Smooth muscle cell of the brain vasculature (primary cell): Measurements from ENCODE around the gene EFEMP2.

Experiments used
- DNase-seq: peaks from one replicate; pipeline ENCODE4 v3.0.0-alpha.2; 2012; ENCODE audit warnings: low read depth, low spot score

The EFEMP2 gene

DNA sequence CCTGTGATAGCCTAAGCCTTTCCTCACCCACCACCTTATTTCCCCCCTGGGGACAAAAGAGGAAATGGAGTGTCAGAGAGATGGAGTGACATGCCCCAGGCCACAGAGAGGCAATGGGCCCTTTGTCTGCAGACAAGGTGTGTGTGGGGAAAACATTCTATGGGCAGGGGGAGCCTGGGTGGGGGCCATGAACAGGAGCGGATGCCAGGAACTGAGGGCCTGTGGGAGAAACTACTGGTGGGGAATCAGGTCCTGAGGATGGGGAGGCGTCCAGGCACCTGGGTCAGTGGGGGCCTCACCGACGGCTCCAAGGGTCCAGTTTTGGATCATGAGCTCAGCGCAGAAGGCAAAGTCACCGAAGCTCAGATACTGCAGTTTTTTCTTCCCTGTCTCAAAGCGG is 12.6 kb upstream of the EFEMP2 start:
- DNase-seq = no peak

DNA sequence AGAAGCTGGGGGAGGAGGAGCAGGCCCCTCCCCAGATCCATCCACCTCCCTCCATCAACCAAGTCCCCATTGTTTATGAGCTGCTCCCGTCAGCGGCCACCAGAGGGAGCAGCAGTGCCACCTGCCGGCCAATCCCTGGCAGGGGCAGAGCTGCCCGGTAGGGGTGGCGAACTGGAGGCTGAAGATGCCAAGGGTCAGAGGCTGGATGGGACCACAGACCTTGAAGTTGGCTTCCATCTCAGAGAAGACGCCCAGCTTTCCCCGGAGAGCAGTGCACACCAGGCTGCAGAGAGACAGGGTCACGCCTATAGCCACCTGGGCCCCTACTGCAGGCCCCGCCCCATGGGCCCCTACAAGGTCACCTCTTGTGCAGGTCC is 12.1 kb upstream of the EFEMP2 start:
- no peak for DNase-seq

DNA sequence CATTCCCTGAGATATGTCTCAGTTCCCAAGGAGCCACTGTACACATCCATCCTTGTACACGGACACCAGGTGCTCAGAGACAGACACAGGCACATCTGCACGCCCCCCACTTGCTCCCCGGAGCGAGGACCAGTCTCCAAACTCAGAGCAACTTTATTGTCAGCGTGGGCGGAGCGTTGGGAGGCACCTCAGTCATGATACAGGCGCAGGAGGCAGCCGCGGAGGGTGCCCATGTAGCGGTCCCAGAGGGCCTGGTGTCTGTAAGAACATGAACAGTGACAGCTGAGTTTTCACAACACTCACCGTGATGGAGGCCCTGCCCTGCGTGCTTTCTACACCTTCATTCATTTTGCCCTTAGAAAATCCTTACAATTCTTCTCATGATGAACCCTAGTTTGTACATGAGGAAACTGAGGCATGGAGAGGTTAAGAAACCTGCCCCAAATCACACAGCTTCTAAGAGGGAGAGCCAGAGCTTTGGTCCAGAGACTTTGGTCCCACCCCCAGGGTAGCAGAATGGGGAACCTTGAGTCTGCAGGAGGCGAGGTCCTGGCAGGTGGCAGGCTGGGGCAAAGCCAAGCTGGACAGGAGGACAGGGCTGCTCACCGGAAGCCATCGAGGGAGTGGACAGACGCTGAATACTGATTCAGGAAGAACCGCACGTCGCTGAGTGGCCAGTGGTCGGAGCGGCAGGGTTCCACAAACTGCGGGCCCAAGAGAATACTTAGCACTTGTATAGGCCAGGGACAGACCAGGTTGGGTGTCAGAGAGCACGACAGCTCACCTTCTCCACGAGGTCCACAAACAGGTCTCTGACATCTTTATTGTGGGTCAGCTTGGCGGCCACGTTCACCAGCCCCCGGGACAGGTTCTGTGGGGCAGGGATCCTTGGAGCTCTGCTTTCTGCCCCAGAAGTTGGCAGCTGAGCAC is 11.5 kb upstream of the EFEMP2 start:
- no peak for DNase-seq

- DNase-seq = no peak
Measured at GRCh38 chr11:65883058-65883761, 10.6 kb upstream of the EFEMP2 start.

- DNase-seq = no peak
Measured at GRCh38 chr11:65882120-65883057, 9.8 kb upstream of the EFEMP2 start.

DNA sequence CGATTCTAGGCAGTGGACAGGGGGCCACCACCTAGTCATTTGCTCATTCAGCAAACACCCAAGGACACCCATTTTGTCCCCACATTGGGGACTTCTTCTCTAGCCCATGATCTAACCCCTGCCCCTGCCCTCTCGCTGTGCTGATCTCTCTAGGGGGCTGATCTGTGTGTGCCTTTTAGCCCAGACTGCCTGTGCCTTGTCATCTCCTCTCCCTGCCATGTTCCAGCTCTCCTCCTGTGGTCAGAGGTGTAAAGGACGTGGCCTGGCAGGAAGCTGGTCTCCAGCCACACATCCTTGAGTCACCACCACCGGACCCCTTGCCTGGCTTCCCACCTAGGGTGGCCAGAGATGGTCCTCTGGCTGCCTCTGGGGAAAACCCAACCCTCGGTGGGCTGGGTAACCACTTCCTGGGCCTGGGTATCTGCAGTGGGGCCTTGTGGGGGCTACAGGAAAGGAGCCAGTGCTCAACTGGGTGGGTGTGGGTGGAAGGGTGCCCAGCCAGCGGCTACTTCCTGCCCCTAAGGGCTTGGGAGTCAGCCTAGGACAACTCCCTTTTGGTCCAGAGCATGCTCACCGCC is 8.3 kb upstream of the EFEMP2 start:
- no peak for DNase-seq

GRCh38 chr11:65880027-65880426 is 7.4 kb upstream of the EFEMP2 start:
- DNase-seq = no peak

DNA sequence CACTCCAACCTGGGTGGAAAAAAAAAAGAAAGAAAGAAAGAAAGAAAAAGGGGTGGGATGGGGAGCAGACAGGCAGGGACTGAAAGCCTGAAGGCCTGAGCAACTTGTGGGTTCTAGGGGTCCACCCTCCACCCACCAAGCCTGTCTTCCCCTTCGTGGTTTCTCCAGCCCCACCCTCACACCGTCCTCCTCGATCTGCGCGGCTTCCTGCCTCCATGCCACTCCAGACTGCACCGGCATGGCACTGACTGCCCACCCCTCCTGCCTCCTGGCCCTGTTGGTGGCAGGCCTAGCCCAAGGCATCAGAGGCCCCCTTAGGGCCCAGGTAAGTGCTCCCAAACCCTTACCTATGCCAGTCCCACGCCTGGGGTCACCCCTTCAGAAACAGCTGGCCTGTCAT is 7.0 kb upstream of the EFEMP2 start, which contains the start of gene CTSW:
TSS of gene CTSW (plus strand) at position 221 of the 400 bp plus-strand sequence. CDS start at position 239, 18 bp downstream.
- no peak for DNase-seq

DNA sequence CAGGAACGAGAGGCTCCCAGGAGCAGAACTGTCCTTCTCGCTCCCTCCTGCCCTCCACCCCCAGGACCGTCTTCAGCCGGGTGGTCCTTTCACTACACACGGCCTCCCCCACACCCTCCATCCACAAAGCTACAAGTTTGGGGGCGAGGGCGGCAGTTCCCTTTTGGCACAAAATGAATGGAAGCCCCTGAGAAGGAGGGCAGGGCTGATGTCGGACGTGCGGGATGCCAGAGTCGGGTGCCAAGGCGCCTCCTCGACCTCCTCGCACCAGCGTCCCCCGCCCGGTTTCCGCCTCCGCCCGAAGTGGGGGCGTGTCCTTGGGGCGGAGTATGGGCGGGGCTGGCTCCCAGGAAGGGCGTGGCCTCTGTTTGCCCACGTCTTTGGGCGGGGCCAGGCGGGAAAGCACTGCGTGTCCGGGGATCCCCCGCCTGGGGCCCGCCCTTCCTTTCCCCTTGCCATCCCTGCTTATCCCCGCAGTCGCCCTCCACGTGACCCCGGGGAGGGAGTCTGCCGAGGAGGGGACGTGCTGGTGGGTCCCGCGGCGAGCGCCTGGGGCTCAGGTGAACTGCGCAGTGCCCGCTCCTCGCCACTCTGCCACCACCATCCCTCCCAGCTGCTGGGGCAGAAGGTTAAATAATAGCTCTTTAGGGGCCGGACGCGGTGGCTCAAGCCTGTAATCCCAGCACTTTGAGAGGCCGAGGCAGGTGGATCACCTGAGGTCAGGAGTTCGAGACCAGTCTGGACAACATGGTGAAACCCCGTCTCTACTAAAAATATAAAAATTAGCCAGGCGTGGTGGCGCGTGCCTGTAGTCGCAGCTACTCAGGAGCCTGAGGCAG is 937 bp upstream of the EFEMP2 start:
- DNase-seq = no peak

GRCh38 chr11:65871811-65872548 is 620 bp downstream of the EFEMP2 start:
- DNase-seq = no peak

GRCh38 chr11:65870706-65871681 is 1.6 kb downstream of the EFEMP2 start:
- DNase-seq = no peak

DNA sequence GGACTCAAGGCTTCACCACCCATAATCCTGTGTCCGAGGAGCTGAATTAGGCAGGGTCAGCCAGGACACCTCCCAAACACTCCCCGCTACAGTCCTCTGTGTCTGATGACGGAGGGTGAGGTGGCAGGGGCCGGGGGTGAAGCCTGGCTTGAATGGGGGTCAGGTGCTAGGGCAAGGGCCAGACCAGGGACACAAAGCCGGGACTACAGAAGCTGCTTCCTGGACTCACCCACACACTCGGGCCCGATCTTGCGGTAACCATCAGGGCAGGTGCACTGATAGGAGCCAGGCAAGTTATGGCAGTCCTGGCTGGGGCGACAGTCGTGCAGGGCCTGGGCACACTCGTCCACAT is 2.3 kb downstream of the EFEMP2 start:
- no peak for DNase-seq

DNA sequence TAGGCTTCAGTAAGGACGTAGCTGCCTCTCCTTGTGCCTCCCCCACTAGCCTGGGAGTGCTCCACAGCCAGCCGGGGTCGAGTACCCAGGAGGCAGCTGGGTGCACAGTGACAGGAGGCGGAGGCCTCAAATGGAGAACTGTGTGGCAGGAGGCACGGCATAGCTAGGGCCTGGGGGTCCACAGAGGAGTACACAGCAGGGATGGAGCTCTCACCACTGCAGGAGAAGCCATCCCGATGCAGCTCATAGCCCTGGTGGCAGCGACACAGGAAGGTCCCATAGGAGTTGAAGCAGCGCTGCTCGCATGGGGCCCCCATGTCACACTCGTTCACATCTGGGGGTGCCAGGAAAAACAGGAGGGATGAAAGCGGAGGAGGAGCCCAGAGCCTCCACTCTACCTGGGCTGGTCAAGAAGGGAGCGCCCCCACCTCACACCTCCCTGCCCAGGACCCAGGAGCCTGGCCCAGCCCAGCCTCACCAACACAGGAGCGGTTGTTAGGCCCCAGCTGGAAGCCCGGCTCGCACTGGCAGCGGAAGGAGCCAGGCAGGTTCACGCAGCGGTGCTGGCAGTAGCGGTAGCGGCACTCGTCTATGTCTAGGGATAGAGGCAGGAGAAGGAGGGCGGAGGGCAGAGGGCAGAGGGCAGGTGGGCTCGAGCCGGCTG is 2.8 kb downstream of the EFEMP2 start:
- no peak for DNase-seq

DNA sequence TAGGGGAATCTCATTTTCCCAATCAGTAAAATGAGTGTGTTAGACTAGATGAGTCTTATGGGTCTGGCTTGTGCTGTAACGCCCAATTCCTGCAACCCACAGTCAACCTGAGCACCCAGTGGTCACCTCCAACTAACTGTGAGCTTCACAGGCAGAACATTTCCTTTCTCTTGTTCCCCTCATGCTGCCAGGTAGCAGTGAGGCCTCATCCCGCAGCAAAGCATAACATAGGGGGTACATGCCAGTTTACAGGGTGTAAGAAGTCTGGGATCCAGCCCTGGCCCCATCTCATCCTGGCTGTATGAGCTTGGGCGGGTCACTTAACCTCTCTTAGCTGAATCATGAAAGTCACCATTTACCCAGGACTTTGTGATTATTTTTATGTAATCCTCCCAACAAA is 3.7 kb downstream of the EFEMP2 start:
- DNase-seq = no peak

DNA sequence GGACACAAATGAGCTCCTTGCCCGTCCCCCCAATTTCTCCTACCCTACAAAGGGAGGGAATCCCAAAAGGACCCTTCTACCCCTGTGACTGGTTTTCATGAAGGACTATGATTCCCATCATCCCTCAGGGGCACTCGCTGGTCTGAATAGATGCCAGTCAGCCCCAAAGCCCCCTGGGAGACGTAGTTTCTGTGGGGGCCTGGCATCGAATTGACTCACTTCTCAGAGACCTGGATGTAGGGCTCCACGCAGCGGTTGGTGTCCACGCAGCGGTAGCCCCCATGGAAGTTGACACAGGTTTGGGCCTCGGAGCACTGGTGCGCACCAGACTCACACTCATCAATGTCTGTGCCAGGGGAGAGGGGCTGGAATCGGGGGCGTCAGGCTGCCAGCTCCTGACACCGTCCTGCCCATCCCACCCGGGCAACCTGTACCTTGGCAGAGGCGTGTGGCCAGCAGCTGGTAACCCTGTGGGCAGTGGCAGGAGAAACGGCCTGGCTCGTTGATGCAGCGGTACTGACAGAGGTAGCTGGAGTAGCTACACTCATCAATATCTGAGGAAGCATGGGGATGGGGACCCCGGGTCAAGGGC is 4.4 kb downstream of the EFEMP2 start:
- DNase-seq = no peak

DNA sequence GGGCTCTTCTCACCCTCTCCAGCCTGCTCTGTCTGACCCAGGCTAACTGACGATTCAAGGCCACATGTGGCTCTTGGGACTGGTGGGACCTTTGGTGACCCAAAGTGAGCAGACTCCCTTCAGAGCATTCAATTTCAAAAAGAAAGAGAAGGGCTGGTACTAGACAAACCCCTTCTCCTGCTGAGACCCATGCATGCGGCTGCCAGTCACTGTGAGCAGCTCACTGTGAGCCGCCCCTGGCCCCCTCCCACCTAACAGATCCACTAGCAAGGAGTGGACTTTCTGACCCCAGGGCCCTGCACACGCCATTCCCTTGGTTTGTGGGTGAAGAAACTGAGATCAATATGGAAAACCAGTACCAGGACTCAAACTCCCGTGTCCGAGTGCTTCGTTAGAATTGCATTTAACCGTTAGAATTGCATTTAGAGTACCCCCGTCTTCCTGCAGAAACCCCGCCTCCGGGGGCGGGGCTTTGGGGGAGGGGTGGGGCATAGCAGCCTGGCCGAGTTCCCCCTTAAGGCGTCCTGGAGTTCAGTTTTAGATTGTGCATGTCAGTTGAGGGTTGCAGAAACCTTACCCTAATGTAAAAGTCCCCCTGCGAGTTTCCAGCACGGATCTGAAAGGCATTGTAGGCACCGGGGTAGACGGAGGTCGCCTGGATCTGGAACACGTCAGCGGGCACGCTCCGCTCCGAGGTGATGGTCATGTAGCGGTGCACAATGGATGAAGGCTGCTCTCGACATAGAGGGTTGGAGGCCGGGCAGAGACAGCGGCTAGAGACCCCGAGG is 5.1 kb downstream of the EFEMP2 start:
- DNase-seq = no peak
